NCI-H226 (cell line): ENCODE data around the gene CYBC1.

ENCODE experiments used
- DNase-seq: peaks from one replicate; pipeline ENCODE4 v3.0.0-alpha.2; 2015

Gene CYBC1

DNA sequence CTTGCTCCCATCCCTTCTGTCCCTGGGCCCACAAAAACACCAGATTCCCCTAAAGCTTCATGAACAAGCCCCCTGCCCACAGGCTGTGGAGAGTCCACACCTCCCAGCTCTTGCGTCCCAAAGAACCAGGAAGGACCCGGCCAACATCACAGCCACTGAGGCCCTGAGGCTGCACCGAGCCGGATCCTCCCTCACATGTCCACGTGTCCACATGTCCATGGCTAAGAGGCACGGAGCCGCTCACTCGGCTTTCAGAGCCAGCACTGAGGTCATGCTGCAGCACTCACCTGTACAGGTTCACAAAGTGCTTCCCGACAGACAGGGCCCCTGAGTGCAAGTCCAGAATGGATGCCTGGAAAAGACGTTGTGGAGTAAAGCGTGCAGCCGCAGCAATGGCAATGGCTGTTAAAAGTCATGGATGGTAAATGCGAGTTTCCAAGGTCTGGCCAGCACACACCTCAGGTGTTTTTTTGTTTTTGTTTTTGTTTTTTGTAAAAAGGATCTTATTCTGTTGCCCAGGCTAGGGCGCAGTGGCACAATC lies 44.4 kb downstream of the CYBC1 start:
- no peak for DNase-seq

GRCh38 chr17:82405051-82405450 lies 45.5 kb downstream of the CYBC1 start:
- DNase-seq: no peak

DNA sequence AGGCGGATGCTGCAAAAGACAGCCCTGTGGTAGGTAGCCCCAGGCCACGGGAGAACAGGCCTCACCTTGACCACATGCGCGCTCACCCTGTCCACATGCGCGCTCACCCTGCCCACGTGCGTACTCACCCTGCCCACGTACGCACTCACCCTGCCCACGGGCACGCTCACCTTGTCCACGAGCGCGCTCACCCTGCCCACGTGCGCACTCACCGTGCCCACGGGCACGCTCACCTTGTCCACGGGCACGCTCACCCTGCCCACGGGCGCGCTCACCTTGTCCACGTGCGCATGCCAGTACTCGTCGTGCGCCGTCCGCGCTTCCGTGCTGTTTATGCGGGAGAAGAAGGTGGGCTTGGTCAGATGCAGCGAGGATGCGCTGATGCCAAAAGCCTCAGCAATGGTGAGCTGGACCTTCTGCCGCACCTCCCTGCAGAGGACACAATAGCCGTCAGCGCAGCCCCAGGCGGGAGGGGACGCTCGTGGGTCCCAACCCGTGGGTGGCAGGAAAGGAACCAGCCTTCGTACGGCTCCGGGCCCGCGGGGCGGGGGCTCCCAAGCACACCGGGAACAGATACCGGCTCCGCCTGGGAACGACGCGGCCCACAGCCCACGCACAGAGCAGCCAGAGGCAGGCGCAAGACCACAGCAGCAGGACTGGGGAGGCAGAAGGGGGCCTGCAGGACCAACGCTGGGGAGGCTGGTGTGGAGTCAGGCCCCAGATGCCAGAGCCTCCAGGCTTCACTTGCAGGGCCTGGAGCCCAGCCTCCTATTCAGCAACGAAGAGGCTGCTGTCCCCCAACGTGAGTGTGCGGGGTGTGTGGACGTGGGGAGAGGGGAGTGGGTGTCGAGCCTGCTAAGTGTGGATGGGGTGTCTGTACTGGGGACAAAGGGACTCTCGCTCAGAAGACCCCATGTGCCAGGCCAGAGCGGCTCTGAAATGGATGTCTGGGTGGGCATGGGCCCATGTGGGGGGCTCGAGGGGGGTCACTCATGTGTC lies 46.6 kb downstream of the CYBC1 start:
- DNase-seq: no peak

- no peak for DNase-seq
These were observed 47.7 kb downstream of the CYBC1 start for GRCh38 chr17:82402865-82403264.

DNA sequence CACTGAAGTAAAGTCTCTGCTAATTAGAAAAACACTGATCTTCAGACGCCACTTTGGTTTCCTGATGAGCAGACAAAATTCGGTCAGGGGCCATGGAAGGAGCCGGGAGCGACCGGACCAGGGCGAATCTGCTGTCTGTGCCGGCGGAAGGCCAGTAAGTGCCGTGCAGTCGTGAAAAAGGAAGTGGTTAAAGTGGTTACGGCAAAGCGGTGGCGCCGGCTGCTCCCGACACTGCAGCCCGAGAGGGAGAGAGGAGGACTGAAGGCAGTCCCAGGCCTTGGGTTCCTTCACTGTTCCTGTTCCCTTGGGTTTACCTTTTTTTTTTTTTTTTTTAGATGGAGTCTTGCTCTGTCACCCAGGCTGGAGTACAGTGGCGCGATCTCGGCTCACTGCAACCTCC lies 49.7 kb downstream of the CYBC1 start:
- DNase-seq: no peak

DNA sequence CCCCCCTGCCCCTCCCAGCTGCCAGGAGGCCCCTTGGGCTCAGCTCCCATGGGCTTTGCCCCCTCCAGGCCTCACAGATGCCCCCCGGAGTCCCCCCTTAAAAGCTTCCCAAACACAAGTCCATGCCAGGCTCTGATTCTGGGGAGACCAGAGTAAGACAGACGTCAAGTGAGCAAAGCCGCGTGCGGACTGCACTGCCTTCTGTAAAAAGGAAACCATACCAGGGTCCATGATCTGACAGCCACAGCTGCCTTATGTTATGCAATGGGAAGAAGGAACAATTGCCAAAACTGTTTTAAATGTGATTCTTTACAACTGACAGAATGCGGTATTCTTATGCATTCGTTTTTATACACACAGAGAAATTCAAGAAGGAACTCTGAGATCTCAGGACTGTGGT lies 50.3 kb downstream of the CYBC1 start:
- DNase-seq: no peak

GRCh38 chr17:82399601-82400101 lies 50.9 kb downstream of the CYBC1 start:
- no peak for DNase-seq

- no peak for DNase-seq
These were observed 51.5 kb downstream of the CYBC1 start for GRCh38 chr17:82399041-82399441.

DNA sequence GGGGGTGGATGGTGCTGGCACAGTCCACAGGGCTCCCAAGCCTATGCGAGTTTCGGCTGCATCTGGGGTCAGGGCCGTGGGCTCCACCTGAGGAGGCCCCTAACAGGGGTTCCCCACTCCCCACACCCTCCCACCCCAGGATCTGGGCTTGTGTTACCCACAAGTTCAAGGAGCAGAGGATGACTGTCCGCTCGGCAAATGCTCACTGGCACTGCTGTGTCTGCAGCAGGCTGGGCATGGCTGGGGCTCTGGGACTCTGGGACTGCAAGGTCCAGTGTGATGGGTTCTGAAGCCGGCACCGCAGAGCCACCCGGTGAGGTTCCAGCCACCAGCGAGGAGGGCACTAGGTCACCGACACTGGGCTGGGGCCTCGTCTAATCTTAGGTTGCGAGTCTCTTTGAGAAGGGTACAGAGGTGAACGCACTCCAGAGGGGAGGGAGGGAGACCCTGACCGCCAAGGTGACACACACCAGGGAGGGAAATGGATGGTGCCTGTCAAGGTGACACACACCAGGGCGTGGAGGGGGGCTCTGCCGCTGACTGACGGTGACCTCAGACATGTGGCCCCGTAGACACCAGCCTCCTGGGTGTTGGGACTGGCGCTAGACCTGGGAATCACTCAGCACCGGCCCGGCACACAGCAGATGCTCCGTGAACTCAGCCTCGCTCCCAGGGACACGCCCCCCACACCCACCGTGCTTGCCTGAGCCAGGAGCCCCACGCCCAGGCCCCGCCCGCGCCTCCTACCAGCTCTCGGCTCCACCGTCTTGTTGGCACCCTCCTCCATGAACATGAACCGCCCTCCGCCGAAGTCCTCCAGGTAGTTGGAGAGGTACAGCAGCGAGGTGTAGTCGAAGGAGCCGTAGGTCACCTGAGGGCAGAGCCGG lies 52.9 kb downstream of the CYBC1 start:
- no peak for DNase-seq

DNA sequence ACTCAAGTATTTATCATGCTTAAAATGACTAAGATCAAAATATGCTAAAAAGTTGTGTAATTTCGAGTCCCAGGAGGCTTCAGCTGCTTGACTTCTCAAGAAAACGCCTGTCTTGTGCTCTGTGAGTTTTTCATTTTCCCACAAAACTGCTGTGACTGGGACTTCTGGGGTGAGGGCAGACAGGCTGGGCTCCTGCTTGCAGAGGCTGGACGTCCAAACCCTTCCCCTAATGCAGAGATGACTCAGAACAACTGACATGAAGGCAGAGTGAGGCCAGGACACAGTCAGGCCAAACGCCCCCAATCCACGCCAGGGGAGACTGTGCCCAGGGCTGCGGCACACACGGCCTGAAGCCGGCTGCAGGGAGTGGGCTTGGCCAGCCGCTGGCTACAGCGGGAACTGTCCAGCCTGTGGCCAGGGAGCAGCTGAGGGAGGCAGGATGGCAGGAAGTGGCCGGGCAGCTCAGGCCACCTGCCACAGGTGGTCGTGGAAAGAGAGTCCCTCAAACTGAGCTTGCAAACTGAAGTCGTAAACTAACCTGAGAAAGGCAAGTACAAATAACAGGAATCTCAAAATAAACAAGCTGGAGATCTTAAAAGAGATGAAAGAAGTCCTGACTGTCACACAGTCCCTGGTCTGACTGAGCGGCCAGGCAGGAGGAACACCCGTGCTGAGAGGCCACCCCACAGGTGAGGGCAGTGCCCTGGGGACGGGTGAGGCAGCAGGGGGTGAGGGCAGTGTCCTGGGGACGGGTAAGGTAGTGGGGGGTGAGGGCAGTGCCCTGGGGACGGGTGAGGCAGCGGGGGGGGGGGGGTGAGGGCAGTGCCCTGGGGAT lies 53.7 kb downstream of the CYBC1 start:
- no peak for DNase-seq

- no peak for DNase-seq
These were observed 56.3 kb downstream of the CYBC1 start for GRCh38 chr17:82394278-82394677.

DNA sequence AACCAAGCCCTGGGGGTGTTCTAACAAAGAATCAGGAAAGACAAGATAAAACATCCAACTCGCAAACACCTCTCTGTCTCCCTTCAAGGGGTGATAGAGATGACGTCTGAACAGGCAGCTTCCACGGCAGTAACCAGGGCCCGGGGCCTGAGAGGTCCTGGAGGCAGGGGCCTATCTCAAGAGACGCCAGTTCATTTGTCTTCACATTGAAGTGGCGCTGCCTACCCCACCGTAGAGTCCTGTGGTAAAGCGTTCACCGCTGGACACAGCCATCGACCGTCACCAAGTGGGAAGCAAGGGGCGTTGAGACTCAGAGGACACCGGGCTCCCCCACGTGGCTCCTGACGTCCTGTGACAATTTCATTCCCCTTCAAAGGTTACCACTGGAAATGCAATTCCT lies 57.6 kb downstream of the CYBC1 start:
- no peak for DNase-seq
